ENCODE measurements around the gene MXI1.

- TF ChIP-seq, protein P1, sequence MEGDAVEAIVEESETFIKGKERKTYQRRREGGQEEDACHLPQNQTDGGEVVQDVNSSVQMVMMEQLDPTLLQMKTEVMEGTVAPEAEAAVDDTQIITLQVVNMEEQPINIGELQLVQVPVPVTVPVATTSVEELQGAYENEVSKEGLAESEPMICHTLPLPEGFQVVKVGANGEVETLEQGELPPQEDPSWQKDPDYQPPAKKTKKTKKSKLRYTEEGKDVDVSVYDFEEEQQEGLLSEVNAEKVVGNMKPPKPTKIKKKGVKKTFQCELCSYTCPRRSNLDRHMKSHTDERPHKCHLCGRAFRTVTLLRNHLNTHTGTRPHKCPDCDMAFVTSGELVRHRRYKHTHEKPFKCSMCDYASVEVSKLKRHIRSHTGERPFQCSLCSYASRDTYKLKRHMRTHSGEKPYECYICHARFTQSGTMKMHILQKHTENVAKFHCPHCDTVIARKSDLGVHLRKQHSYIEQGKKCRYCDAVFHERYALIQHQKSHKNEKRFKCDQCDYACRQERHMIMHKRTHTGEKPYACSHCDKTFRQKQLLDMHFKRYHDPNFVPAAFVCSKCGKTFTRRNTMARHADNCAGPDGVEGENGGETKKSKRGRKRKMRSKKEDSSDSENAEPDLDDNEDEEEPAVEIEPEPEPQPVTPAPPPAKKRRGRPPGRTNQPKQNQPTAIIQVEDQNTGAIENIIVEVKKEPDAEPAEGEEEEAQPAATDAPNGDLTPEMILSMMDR (IDR thresholded peaks at IDR 0.05), result no peak
- TF ChIP-seq POLR2A (IDR thresholded peaks at IDR 0.05), result no peak
These were observed 30.6 kb downstream of the MXI1 start for GRCh38 chr10:110237894-110238480.
